A549 treated with CpdA at 1 μM for 4 hours (cell line): ENCODE data around the gene PLA2G10. TPM values are rescaled to one million over a fixed set of nuclear protein-coding genes. Genes with fewer than 3 reads are reported as not detected.

ENCODE experiments used
- total RNA-seq: library from RNA; stranded (reverse); fragments of 200-300 nt; extraction: Qiagen RNA extraction; gene quantifications from 5 replicates; pipeline ENCODE4 v1.2.3, GENCODE V29; 2022; ENCODE audit warnings: low read depth

The PLA2G10 gene, protein sequence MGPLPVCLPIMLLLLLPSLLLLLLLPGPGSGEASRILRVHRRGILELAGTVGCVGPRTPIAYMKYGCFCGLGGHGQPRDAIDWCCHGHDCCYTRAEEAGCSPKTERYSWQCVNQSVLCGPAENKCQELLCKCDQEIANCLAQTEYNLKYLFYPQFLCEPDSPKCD
- total RNA-seq, result 0.07 to 0.30 TPM (median 0.21 TPM) in 3 of 5 replicates, not detected in the others

DNA sequence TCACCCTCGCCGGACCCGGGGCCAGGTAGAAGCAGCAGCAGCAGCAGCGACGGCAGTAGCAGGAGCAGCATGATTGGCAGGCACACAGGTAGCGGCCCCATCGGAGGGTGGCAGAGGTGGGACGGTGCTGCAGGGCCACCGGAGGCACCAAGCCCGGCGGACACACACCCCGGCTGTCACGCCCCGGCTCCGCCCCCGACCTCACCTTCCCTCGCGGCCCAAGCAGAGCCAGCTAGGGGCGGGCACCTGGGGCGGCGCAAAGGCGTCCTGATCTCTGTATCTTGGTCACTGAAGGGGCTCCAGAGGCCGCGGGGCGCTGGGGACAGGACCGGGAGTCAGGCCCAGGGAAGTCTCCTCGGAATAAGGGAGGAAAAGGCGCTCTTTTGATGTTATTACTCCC, at the start of gene PLA2G10:
Gene PLA2G10 (minus strand): TSS at position 180 of the 400 bp plus-strand sequence. CDS start 79 bp downstream, at position 101.

DNA sequence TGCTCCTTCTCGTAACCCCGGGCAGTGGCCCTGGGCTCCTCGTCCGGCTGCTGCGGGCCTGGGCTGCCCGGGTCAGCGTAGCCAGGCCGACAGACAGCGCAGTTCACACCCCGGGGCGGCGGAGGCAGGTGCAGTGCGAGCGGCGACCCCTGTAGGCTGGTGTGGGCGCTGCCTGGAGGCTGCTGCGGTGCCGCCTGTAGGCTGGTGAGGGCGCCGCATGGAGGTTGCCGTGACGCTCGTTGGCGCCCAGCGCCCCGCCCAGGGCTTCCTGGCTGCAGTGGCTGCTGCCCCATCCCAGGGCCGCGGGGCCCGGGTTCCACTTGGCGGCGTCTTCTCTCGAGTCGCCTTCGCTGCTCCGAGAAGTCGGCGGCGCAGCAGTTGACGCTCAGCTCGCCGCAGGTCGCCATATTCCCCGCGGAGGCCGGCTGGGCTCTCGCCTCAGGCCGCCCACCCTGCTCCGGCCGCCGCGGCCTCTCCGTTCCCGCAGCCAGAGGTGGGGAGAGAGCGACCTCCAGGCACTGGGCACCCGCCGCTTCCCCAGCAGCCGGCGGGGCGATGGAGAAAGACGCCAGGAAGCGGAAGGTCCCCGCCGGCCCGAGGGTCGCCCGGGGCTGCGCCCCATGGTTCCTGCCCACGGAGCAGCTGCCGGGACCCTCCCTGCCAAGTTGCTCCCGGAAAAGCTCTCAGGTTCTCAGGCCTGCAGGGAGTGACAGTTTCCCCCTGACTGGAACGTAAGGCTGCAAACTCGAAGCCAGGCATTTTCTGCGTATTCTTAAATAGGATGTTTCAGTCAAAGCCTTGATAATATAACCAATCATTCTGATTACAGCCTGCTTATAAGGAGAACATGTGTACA, 48.4 kb upstream of the PLA2G10 start, which contains the start of gene NPIPA2:
Gene NPIPA2 (plus strand): TSS at position 261 of the 856 bp plus-strand sequence. CDS start 5,533 bp downstream, outside the sequence.

DNA sequence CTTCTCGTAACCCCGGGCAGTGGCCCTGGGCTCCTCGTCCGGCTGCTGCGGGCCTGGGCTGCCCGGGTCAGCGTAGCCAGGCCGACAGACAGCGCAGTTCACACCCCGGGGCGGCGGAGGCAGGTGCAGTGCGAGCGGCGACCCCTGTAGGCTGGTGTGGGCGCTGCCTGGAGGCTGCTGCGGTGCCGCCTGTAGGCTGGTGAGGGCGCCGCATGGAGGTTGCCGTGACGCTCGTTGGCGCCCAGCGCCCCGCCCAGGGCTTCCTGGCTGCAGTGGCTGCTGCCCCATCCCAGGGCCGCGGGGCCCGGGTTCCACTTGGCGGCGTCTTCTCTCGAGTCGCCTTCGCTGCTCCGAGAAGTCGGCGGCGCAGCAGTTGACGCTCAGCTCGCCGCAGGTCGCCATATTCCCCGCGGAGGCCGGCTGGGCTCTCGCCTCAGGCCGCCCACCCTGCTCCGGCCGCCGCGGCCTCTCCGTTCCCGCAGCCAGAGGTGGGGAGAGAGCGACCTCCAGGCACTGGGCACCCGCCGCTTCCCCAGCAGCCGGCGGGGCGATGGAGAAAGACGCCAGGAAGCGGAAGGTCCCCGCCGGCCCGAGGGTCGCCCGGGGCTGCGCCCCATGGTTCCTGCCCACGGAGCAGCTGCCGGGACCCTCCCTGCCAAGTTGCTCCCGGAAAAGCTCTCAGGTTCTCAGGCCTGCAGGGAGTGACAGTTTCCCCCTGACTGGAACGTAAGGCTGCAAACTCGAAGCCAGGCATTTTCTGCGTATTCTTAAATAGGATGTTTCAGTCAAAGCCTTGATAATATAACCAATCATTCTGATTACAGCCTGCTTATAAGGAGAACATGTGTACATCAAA, 9.3 kb upstream of the PLA2G10 start, which contains the start of gene NPIPA3:
Gene NPIPA3 (plus strand): TSS at position 256 of the 856 bp plus-strand sequence. CDS start 5,533 bp downstream, outside the sequence.

DNA sequence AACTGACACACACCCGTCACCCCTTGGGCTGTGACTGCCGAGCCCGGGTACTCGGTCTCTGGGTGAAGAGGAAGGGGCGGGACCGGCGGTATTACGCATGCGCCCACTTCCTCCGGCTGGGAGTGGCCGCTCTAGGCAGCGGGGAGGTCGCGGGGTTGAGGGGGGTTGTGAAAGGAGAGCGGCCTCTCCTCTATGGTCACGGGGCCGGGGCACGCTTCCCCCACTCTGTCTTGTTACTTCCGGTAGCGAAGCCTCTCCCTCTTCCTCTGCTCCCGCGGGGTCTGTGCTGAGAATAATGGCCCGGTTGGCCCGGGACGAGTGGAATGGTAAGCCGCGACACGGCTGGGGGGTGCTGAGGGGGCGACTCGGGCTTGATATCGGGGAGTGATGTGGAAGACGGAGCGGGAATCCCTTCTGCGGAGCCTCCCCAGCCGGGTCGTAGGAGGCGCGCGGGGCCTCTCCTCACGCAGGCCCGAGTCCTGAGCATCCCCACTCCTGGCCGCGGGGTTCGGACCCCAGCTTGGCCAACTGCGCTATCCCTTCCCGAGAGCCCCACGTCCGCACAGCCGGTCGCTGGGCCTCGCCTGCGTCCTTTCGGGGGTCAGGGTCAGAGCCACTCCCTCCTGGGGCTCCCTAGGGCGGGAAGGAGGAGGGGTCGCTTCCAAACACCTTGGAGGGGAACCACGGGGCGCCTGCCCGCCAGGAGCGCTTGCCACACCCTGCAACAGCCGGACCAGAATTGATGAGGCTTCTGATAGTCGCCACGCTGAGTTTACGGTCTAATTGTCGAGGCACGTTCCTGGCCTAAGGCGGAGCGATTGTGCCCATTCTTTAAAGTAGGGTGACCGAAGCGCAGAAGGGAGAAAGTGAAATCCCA, 61.2 kb downstream of the PLA2G10 start, which contains the start of gene BFAR:
Gene BFAR (plus strand): TSS at position 259 of the 877 bp plus-strand sequence. CDS start 11,396 bp downstream, outside the sequence.

DNA sequence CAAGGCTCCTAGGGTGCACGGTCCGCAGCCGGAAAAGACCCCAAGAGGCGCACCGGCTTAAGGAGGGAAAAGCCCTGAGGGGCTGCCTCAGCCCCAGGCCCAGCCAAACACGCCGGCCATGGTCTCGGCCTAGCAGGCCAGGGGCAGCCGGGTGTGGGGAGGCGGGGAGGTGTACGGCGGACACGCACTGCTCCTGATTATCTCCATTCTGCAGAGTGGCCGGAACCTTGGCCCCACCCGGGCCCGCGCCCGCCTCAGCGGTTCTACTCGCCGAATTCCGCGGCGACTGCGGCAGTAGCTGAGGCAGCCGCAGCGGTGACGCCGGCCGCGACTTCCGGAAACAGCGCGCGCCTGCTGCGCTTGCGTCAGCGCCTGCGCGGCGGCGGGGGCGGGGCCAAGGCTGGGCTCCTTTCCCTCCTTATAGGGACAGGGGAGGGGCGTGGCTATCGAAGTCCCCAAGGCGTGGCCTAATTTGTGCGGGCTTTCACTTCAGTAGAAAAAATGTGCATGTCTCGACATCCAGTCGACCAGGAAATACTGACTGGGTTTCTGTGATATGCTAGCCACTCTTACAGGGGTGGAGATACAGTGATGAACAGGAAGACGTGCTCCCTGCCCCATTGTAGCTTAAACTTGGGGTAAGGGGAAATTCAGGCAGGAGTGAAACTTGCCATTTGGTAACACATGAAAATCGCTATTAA, 64.0 kb downstream of the PLA2G10 start, which contains the start of gene PARN:
Gene PARN (minus strand): TSS at position 342 of the 701 bp plus-strand sequence. CDS start 135 bp downstream, at position 207.

Other genes starting within 250 kb of the PLA2G10 start
- 35.0 to 52.4 TPM (median 35.8 TPM) in 5 replicates for gene PARN, start 64.0 kb downstream of the PLA2G10 start, total RNA-seq
- gene BFAR, start 61.4 kb downstream of the PLA2G10 start, total RNA-seq, result 78.4 to 89.6 TPM (median 82.4 TPM) in 5 replicates
- 0.73 to 1.9 TPM (median 1.7 TPM) in 5 replicates for gene NPIPA3, start 9.1 kb upstream of the PLA2G10 start, total RNA-seq
- gene NPIPA2, start 48.2 kb upstream of the PLA2G10 start, total RNA-seq, result 1.0 to 2.1 TPM (median 1.3 TPM) in 5 replicates
- gene NOMO1, start 139.4 kb upstream of the PLA2G10 start, total RNA-seq, result 91.0 to 99.0 TPM (median 93.6 TPM) in 5 replicates
- gene NPIPA1, start 243.1 kb upstream of the PLA2G10 start, total RNA-seq, result 42.4 to 51.1 TPM (median 47.7 TPM) in 5 replicates